ENCODE measurements around the gene RAB17.
"Not testable (repeated sequence)": the region's sequence is repeated elsewhere in the genome, so short reads cannot be mapped to it uniquely, and the experiment has no call there.

The RAB17 gene

DNA sequence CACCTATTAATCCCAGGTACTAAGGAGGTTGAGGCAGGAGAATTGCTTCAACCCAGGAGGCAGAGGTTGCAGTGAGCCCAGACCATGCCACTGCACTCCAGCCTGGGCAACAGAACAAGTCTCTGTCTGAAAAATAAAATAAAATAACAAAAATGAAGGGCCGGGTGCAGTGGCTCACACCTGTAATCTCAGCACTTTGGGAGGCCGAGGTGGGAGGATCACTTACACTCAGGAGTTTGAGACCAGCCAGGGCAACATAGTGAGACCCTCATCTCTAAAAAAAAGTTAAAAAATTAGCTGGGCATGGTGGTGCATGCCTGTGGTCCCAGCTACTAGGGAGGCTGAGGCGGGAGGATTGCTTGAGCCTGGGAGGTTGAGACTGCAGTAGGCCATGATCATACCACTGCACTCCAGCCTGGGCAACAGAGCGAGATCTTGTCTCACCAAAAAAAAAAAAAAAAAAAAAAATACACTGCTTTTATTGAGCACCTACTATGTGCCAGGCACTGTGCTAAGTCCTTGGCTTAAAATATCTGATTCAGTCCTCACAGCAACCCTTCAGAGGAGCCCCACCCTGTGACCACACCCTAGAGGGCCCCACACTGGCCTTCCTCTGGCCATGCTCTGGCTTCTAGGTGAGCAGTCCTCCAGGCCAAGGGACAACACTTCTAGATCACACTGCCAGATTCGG, 5.4 kb upstream of the RAB17 start:
- not testable (repeated sequence) for H3K4me2 ChIP-seq (ENCODE audit: low read length); H3K4me3 ChIP-seq (ENCODE audit: low read length); H3K9ac ChIP-seq (ENCODE audit: low read depth, low read length); H3K36me3 ChIP-seq (ENCODE audit: insufficient read depth, low read length); H3K27me3 ChIP-seq (ENCODE audit: control insufficient read depth, insufficient read depth, low read length); H3K9me3 ChIP-seq (replicated peaks; ENCODE audit: low read length)
- H3K4me1 ChIP-seq (ENCODE audit: control insufficient read depth, insufficient read depth, low read length) = peaks cover 14% of the 10 kb centered on the region

DNA sequence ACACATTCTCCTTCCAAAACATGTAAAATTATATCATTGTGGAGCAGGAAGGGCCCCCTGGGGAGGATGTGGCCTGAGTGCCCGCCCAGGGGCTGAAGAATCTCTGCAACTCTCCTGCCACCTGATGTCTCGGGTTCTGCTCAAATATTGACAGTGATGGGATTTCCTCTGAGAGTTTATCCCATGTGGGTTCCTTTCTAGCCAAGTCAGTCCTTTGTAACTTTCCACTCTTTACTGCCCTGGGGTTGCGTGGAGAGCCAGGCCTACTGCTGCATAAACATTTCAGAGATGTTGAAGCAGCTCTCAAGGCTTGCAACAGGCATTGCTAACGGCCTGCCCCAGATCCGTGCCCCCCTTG, 4.0 kb upstream of the RAB17 start:
- no peak overlapping the region for H3K9ac ChIP-seq (ENCODE audit: low read depth, low read length)
- no peaks in the 10 kb centered on the region for H3K27me3 ChIP-seq (ENCODE audit: control insufficient read depth, insufficient read depth, low read length)
- no peak overlapping the region for H3K4me3 ChIP-seq (ENCODE audit: low read length)
- H3K4me2 ChIP-seq (ENCODE audit: low read length) = no peak overlapping the region
- H3K36me3 ChIP-seq (ENCODE audit: insufficient read depth, low read length) = no peaks in the 10 kb centered on the region
- no peaks in the 10 kb centered on the region for H3K9me3 ChIP-seq (replicated peaks; ENCODE audit: low read length)
- H3K4me1 ChIP-seq (ENCODE audit: control insufficient read depth, insufficient read depth, low read length) = no peaks in the 10 kb centered on the region

DNA sequence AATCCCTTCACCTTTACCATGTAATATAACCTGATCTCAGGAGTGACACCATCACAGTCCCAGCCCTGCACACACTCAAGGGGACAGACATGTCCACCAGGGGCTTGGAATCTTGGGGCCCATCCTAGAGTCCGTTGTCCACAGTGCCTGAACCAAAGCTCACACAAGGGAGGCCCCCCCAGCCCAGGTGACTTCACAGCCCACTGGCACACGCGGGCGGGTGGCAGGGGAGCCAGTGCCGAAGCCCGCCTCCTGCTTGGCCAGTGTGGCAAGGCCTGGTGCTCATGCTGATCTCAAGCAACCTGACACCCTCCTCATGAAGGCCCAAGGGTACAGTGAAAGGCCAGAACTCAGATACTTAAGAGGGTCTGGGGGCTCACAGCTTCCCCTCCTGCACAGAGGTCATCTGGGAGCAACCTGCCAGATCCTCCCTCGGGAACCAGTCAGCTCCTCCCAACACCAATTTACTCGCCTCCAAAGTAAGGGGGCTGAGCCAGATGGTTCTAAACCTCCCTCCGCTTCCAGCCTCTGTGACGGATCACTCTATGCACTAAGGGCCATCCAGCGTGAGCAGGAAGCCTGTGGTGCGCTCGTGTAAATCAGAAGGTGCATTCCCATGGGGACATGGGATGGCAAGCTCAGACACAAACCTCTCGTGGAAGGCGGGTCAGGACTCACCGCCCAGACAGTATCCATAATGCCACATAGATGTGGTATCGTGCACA, 3.2 kb upstream of the RAB17 start:
- Histone ChIP-seq H3K27me3 (ENCODE audit: control insufficient read depth, insufficient read depth, low read length) (no peaks in the 10 kb centered on the region), H3K9ac (ENCODE audit: low read depth, low read length) (no peak overlapping the region), H3K36me3 (ENCODE audit: insufficient read depth, low read length) (no peaks in the 10 kb centered on the region), H3K4me1 (ENCODE audit: control insufficient read depth, insufficient read depth, low read length) (no peaks in the 10 kb centered on the region), H3K4me3 (ENCODE audit: low read length) (no peak overlapping the region), H3K4me2 (ENCODE audit: low read length) (no peak overlapping the region), H3K9me3 (replicated peaks; ENCODE audit: low read length) (no peaks in the 10 kb centered on the region)

DNA sequence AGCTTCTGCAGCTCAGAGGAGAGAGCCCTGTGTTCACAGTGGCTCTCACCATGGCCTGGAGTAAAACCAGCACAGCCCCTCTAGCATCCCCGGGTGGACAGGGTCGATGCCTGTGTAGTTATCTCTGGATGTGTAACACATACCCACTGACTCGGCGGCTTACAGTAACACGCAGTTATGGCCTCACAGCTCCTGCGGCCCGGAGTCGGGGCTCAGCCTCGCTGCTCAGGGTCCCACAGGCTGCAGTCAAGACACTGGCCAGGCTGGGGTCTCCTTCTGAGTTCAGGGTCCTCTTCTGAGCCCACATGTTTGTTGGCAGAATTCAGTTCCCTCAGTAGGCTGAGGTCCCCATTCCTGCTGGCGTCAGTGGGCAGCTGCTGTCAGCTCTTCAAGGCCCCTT, 2.5 kb upstream of the RAB17 start:
- no peak overlapping the region for H3K4me3 ChIP-seq (ENCODE audit: low read length)
- H3K9ac ChIP-seq (ENCODE audit: low read depth, low read length) = no peak overlapping the region
- H3K9me3 ChIP-seq (replicated peaks; ENCODE audit: low read length) = no peaks in the 10 kb centered on the region
- H3K4me1 ChIP-seq (ENCODE audit: control insufficient read depth, insufficient read depth, low read length) = no peaks in the 10 kb centered on the region
- H3K27me3 ChIP-seq (ENCODE audit: control insufficient read depth, insufficient read depth, low read length) = no peaks in the 10 kb centered on the region
- H3K36me3 ChIP-seq (ENCODE audit: insufficient read depth, low read length) = no peaks in the 10 kb centered on the region
- no peak overlapping the region for H3K4me2 ChIP-seq (ENCODE audit: low read length)

DNA sequence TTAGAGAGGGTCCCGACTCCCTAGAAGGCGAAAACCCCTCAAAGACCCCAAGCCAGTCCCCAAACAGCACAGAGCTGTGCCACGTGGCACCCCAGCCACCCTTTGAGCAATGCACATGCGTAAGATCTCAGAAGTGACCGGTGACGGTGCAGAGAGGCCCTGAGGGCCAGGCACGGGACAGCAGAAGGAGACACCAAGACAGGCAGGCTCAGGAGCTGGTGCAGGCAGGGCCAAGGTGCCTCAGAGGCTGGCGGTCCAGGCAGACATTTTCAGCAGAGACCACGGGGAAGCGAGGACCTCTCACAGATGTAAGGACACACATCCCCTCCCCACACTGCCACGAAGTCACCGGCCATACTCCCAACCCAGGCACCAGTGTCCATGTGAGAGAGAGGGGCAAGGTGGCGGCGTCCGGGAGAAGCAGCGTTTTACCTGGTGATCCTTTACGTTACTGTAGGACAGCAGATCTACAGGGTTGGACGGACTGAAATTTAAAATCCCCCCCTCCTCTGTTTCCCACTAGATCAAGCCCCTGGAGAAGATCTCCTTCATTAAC, 2.0 kb upstream of the RAB17 start:
- H3K36me3 ChIP-seq (ENCODE audit: insufficient read depth, low read length) = no peaks in the 10 kb centered on the region
- no peaks in the 10 kb centered on the region for H3K4me1 ChIP-seq (ENCODE audit: control insufficient read depth, insufficient read depth, low read length)
- H3K4me3 ChIP-seq (ENCODE audit: low read length) = no peak overlapping the region

DNA sequence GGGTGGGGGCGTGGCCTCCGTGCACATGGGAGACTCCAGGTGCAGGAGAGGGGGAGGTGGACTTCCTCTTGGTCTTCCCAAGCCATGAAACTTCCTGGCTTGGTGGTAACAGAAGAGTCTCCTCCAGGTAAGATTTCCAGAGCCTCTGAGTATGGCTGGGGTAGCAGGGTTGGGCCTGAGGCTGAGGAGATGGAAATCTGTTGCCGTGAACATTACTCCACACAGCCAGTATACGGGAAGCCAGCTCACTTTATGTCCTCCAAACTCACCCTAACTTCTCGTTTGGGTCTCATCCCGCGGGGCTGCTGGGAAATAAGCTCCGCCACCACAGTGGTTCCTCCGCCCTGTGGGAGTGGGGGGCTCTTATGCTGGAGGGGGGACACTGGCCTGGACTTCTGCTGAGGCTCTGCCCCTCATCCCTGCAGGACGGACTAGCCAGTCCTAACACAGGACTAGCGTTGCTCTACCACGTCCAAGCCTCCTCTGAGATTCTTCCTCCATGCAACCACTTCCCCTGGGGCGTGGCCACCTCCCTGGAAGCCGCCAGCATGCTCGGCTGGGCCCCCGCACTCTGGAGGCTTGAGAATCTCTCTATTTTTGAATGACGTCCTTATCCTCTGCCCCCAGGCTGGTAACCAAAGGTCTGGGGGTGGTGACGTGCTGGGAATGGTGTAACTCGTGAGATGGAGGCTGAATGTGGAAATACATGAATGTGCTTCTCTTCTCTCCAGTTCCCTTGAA, 777 bp upstream of the RAB17 start:
- no peaks in the 10 kb centered on the region for H3K36me3 ChIP-seq (ENCODE audit: insufficient read depth, low read length)
- H3K4me2 ChIP-seq (ENCODE audit: low read length) = no peak overlapping the region
- no peaks in the 10 kb centered on the region for H3K9me3 ChIP-seq (replicated peaks; ENCODE audit: low read length)
- H3K4me3 ChIP-seq (ENCODE audit: low read length) = no peak overlapping the region
- H3K9ac ChIP-seq (ENCODE audit: low read depth, low read length) = no peak overlapping the region
- no peaks in the 10 kb centered on the region for H3K27me3 ChIP-seq (ENCODE audit: control insufficient read depth, insufficient read depth, low read length)
- H3K4me1 ChIP-seq (ENCODE audit: control insufficient read depth, insufficient read depth, low read length) = no peaks in the 10 kb centered on the region

More for the DNA sequence above, 2.0 kb upstream of the RAB17 start:
- Histone ChIP-seq H3K4me2 (ENCODE audit: low read length) (no peak overlapping the region), H3K27me3 (ENCODE audit: control insufficient read depth, insufficient read depth, low read length) (no peaks in the 10 kb centered on the region), H3K9ac (ENCODE audit: low read depth, low read length) (no peak overlapping the region), H3K9me3 (replicated peaks; ENCODE audit: low read length) (no peaks in the 10 kb centered on the region)

DNA sequence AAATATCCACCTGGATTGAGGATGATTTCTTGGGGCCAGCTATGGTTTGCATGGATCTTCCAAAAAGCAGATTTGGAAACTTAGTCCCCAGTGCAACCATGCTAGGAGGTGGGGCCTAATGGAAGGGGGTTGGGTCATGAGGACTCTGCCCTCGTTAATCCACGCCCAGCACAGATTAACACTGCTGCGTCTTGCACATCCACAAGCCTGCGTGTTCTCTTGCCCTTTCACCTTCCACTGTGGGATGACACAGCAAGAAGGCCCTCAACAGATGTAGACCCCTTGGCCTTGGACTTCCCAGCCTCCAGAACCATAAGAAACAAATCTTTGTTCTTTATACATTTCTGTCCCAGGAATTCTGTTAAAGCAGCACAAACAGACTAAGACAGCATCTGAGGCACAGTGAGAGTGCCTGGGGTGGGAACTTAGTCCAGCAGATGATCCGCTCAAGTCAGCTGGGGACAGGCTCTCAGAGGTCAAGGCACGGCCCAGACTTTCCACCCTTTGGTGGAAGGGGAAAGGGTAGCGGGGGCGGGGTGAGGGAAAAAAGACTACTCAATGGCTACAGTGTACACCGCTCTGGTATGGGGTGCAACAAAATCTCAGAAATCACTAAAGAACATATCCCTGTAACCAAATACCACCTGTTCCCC, 2.4 kb downstream of the RAB17 start:
- H3K4me2 ChIP-seq (ENCODE audit: low read length) = no peak overlapping the region
- no peaks in the 10 kb centered on the region for H3K27me3 ChIP-seq (ENCODE audit: control insufficient read depth, insufficient read depth, low read length)
- H3K36me3 ChIP-seq (ENCODE audit: insufficient read depth, low read length) = no peaks in the 10 kb centered on the region
- no peaks in the 10 kb centered on the region for H3K9me3 ChIP-seq (replicated peaks; ENCODE audit: low read length)
- H3K9ac ChIP-seq (ENCODE audit: low read depth, low read length) = no peak overlapping the region
- H3K4me1 ChIP-seq (ENCODE audit: control insufficient read depth, insufficient read depth, low read length) = no peaks in the 10 kb centered on the region
- no peak overlapping the region for H3K4me3 ChIP-seq (ENCODE audit: low read length)

DNA sequence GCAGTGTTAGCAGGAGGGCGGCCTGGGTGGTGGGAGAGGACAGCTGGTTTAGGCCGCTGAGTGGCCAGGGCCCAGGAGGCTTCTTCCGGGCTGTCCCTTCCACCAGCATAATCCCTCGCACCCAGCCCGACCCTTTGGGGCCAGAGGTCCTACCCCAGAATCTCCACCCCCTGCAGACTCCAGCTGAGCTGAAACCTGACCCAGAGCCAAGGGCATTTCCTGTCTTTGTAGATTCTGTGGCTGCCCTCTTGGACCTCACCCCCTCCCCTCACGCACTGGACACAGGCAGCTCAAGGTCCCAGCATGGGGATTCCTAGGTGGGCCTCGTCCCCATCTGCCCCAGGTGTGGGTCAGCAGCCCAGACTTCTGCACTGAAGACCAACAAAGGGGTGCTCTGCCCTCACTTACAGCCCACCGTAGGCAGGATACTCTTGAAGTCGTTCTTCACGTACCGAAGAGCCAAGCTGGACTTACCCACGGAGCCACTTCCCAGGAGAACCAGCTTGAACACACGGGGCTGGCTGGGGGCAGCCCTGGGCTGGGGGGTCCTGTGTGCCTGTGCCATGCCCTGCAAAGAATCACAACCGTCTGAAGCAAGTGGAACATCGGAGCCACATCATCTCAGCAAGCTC, 4.8 kb downstream of the RAB17 start:
- Histone ChIP-seq H3K9me3 (replicated peaks; ENCODE audit: low read length) (no peaks in the 10 kb centered on the region), H3K4me2 (ENCODE audit: low read length) (no peak overlapping the region), H3K9ac (ENCODE audit: low read depth, low read length) (no peak overlapping the region), H3K27me3 (ENCODE audit: control insufficient read depth, insufficient read depth, low read length) (no peaks in the 10 kb centered on the region), H3K4me3 (ENCODE audit: low read length) (no peak overlapping the region), H3K36me3 (ENCODE audit: insufficient read depth, low read length) (no peaks in the 10 kb centered on the region), H3K4me1 (ENCODE audit: control insufficient read depth, insufficient read depth, low read length) (peaks cover 11% of the 10 kb centered on the region)

DNA sequence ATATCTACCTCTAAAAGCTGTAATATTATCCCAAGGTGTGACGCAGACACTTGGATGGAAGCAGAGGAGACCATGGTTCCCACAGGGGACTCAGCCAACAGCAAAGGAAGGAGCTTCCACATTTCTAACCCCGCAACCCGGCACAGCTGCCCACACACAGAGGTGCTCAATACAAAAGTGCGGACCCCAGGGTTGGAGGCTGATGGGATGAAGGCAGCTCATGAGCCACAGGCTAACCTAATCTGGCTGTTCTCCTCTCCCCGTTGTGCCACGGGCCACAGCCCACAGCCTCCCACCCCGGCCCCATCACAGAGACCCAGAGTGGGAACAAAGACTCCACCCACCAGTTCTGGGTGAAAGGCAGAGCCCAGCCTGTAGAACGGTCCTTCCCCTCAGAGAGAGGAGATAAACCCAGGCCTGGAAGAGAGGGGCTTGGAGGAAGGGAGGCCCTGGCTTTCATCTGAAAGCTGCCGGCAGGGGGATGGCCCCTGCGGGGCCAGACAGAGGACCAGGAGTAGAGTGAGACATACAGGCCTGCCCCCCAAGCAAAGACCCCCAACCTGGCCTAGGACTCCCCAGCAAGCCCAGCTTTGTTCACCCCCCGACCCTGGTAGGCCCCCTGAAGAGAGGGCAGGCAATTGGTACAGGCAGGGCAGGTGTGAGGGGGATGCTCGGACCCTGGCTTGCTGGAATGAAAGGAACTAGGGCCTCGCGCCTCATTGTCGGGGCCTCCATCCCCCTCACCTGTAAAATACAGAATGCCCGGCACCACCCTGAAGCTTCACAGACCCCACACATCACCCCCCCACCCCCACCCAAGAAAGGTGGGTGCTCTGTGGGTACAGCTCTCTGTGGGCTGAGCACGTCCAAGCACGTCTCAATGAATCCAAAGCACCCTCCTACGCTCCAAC, 6.9 kb downstream of the RAB17 start:
- H3K36me3 ChIP-seq (ENCODE audit: insufficient read depth, low read length) = no peaks in the 10 kb centered on the region
- no peak overlapping the region for H3K9ac ChIP-seq (ENCODE audit: low read depth, low read length)
- peaks cover 9% of the 10 kb centered on the region for H3K27me3 ChIP-seq (ENCODE audit: control insufficient read depth, insufficient read depth, low read length)
- no peaks in the 10 kb centered on the region for H3K9me3 ChIP-seq (replicated peaks; ENCODE audit: low read length)
- no peak overlapping the region for H3K4me2 ChIP-seq (ENCODE audit: low read length)
- peaks cover 11% of the 10 kb centered on the region for H3K4me1 ChIP-seq (ENCODE audit: control insufficient read depth, insufficient read depth, low read length)
- no peak overlapping the region for H3K4me3 ChIP-seq (ENCODE audit: low read length)
